Tibial nerve (tissue), 4 donors: Measurements from ENCODE around the gene LRRC72.

Experiments
- EP300 ChIP-seq, 2 donors: sonication (generic); formaldehyde crosslinking; IDR thresholded peaks; one replicate each; pipeline ENCODE4 v1.6.1; 2017; ENCODE audit warnings: antibody characterized with exemption in 2 of 2, mild to moderate bottlenecking in 1 of 2
- POLR2A ChIP-seq, 2 donors: fragments of 450-650 bp; IDR thresholded peaks; one replicate each; pipeline ENCODE4 v1.6.1; 2017; ENCODE audit warnings: antibody characterized with exemption in 2 of 2, mild to moderate bottlenecking in 2 of 2, moderate library complexity in 2 of 2
- TF ChIP-seq, protein P1 (sequence below), 5 experiments: fragments of 200-600 bp in 3 of 5; fragments of 450-650 bp in 2 of 5; sonication (generic) in 3 of 5; IDR thresholded peaks; one replicate each; pipeline ENCODE4 v1.5.1; 2016 to 2019; ENCODE audit warnings: antibody characterized with exemption in 5 of 5, mild to moderate bottlenecking in 3 of 5, moderate library complexity in 2 of 5

DNA sequence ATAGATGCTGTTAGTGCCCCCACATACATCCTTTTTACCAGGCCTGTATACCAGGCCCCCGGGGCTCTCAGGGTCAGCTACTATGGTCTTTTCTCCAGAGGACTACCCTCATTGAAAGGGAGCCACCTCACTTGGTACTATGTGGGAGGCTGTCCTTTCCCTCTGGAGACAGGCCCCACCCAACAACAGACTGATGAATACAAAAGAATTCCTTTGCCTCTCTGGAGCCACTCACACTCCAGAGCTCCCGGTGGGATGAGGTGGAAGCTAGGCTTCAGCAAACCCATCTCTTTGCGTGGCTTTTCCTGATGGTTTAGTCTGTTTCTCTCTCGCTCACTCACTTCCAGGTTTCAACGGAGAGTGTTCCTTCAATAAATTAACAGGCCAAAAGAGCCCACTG lies 88.6 kb downstream of the LRRC72 start:
- TF ChIP-seq, protein P1, sequence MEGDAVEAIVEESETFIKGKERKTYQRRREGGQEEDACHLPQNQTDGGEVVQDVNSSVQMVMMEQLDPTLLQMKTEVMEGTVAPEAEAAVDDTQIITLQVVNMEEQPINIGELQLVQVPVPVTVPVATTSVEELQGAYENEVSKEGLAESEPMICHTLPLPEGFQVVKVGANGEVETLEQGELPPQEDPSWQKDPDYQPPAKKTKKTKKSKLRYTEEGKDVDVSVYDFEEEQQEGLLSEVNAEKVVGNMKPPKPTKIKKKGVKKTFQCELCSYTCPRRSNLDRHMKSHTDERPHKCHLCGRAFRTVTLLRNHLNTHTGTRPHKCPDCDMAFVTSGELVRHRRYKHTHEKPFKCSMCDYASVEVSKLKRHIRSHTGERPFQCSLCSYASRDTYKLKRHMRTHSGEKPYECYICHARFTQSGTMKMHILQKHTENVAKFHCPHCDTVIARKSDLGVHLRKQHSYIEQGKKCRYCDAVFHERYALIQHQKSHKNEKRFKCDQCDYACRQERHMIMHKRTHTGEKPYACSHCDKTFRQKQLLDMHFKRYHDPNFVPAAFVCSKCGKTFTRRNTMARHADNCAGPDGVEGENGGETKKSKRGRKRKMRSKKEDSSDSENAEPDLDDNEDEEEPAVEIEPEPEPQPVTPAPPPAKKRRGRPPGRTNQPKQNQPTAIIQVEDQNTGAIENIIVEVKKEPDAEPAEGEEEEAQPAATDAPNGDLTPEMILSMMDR (IDR thresholded peaks at IDR 0.05): no peak
- TF ChIP-seq POLR2A (IDR thresholded peaks at IDR 0.05) (no peak), EP300 (IDR thresholded peaks at IDR 0.05) (no peak)
